ENCODE results near the gene NOB1.

NOB1 gene

GRCh38 chr16:69712277-69712676 lies 42.4 kb downstream of the NOB1 start:
- Histone ChIP-seq H3K9ac (ENCODE audit: low read depth, low read length, poor library complexity, severe bottlenecking) (no peak overlapping the region), H3K9me2 (replicated peaks; ENCODE audit: low read depth, low read length) (no peaks in the 10 kb centered on the region), H3K4me2 (ENCODE audit: low read depth, low read length, poor library complexity, severe bottlenecking) (no peak overlapping the region), H4K20me1 (ENCODE audit: insufficient read depth, low read length, poor library complexity, severe bottlenecking) (no peaks in the 10 kb centered on the region), H3F3A (ENCODE audit: low read depth) (no peaks in the 10 kb centered on the region), H3K36me3 (ENCODE audit: insufficient read depth, low read length) (no peaks in the 10 kb centered on the region), H3K4me1 (ENCODE audit: insufficient read depth, low read length, poor library complexity, severe bottlenecking) (no peaks in the 10 kb centered on the region), H3K4me3 (ENCODE audit: low read length, poor library complexity, severe bottlenecking) (no peak overlapping the region), H3K27me3 (ENCODE audit: insufficient read depth, low read length, poor library complexity, severe bottlenecking) (no peaks in the 10 kb centered on the region), H3K79me2 (ENCODE audit: insufficient read depth, low read length) (no peaks in the 10 kb centered on the region), H2AFZ (ENCODE audit: low read length) (no peak overlapping the region), H3K9me3 (ENCODE audit: insufficient read depth, low read depth, low read length) (no peaks in the 10 kb centered on the region)
- TF ChIP-seq, protein P1, sequence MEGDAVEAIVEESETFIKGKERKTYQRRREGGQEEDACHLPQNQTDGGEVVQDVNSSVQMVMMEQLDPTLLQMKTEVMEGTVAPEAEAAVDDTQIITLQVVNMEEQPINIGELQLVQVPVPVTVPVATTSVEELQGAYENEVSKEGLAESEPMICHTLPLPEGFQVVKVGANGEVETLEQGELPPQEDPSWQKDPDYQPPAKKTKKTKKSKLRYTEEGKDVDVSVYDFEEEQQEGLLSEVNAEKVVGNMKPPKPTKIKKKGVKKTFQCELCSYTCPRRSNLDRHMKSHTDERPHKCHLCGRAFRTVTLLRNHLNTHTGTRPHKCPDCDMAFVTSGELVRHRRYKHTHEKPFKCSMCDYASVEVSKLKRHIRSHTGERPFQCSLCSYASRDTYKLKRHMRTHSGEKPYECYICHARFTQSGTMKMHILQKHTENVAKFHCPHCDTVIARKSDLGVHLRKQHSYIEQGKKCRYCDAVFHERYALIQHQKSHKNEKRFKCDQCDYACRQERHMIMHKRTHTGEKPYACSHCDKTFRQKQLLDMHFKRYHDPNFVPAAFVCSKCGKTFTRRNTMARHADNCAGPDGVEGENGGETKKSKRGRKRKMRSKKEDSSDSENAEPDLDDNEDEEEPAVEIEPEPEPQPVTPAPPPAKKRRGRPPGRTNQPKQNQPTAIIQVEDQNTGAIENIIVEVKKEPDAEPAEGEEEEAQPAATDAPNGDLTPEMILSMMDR (conservative IDR thresholded peaks at IDR 0.05; ENCODE audit: low read length): no peak
- no peak for TF ChIP-seq EZH2phosphoT487 (IDR thresholded peaks at IDR 0.05; ENCODE audit: borderline replicate concordance)

GRCh38 chr16:69711115-69711740 lies 43.5 kb downstream of the NOB1 start:
- Histone ChIP-seq H3K4me2 (ENCODE audit: low read depth, low read length, poor library complexity, severe bottlenecking) (no peak overlapping the region), H3K36me3 (ENCODE audit: insufficient read depth, low read length) (no peaks in the 10 kb centered on the region), H3F3A (ENCODE audit: low read depth) (no peaks in the 10 kb centered on the region)

DNA sequence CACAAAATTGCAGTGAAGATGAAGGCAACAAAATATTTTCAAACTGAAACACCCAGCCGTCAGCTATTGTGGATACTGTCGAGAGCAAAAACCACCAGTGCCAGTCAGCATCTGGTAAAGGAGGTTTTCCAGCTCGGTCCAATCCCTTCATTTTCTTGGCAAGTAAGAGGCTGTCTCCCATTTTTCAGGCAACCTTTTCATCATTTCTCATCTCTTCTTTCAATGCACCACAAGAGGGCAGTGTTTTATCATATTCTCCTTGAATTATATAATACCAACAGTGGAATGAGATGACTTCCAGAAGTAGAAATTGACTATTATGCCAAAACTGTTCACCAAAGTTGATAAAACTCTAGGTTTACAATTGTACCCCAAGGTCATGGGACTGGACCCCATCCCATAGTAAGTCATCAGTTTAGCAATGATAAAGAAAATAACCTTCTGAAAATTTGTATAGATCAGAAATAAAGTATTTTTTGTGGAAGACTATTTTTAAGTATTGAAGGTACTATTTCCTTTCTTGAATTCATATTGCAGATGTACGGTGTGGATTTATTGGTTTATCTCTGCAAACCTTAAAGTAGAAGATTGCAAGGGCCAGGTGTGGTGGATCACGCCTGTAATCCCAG lies 45.2 kb downstream of the NOB1 start:
- Histone ChIP-seq H3K9ac (ENCODE audit: low read depth, low read length, poor library complexity, severe bottlenecking) (no peak overlapping the region), H4K20me1 (ENCODE audit: insufficient read depth, low read length, poor library complexity, severe bottlenecking) (no peaks in the 10 kb centered on the region), H3K4me3 (ENCODE audit: low read length, poor library complexity, severe bottlenecking) (no peak overlapping the region), H2AFZ (ENCODE audit: low read length) (no peak overlapping the region), H3K4me2 (ENCODE audit: low read depth, low read length, poor library complexity, severe bottlenecking) (no peak overlapping the region), H3K9me3 (ENCODE audit: insufficient read depth, low read depth, low read length) (no peaks in the 10 kb centered on the region), H3K79me2 (ENCODE audit: insufficient read depth, low read length) (no peaks in the 10 kb centered on the region), H3K9me2 (replicated peaks; ENCODE audit: low read depth, low read length) (no peaks in the 10 kb centered on the region), H3F3A (ENCODE audit: low read depth) (no peaks in the 10 kb centered on the region), H3K36me3 (ENCODE audit: insufficient read depth, low read length) (no peaks in the 10 kb centered on the region), H3K4me1 (ENCODE audit: insufficient read depth, low read length, poor library complexity, severe bottlenecking) (no peaks in the 10 kb centered on the region), H3K27me3 (ENCODE audit: insufficient read depth, low read length, poor library complexity, severe bottlenecking) (no peaks in the 10 kb centered on the region)
- TF ChIP-seq, protein P1 (conservative IDR thresholded peaks at IDR 0.05; ENCODE audit: low read length): peak; percentile 85
- no peak for TF ChIP-seq EZH2phosphoT487 (IDR thresholded peaks at IDR 0.05; ENCODE audit: borderline replicate concordance)

More at GRCh38 chr16:69711115-69711740, 43.5 kb downstream of the NOB1 start:
- Histone ChIP-seq H3K9me2 (replicated peaks; ENCODE audit: low read depth, low read length) (no peaks in the 10 kb centered on the region), H4K20me1 (ENCODE audit: insufficient read depth, low read length, poor library complexity, severe bottlenecking) (no peaks in the 10 kb centered on the region), H3K27me3 (ENCODE audit: insufficient read depth, low read length, poor library complexity, severe bottlenecking) (no peaks in the 10 kb centered on the region), H3K9ac (ENCODE audit: low read depth, low read length, poor library complexity, severe bottlenecking) (no peak overlapping the region), H3K79me2 (ENCODE audit: insufficient read depth, low read length) (no peaks in the 10 kb centered on the region), H3K4me1 (ENCODE audit: insufficient read depth, low read length, poor library complexity, severe bottlenecking) (no peaks in the 10 kb centered on the region), H3K4me3 (ENCODE audit: low read length, poor library complexity, severe bottlenecking) (no peak overlapping the region), H2AFZ (ENCODE audit: low read length) (no peak overlapping the region), H3K9me3 (ENCODE audit: insufficient read depth, low read depth, low read length) (no peaks in the 10 kb centered on the region)
- no peak for TF ChIP-seq EZH2phosphoT487 (IDR thresholded peaks at IDR 0.05; ENCODE audit: borderline replicate concordance)
- TF ChIP-seq, protein P1 (conservative IDR thresholded peaks at IDR 0.05; ENCODE audit: low read length): no peak
